ENCODE measurements around the gene EPS8L3.
"Not testable (repeated sequence)": the region's sequence is repeated elsewhere in the genome, so short reads cannot be mapped to it uniquely, and the experiment has no call there.

The EPS8L3 gene

DNA sequence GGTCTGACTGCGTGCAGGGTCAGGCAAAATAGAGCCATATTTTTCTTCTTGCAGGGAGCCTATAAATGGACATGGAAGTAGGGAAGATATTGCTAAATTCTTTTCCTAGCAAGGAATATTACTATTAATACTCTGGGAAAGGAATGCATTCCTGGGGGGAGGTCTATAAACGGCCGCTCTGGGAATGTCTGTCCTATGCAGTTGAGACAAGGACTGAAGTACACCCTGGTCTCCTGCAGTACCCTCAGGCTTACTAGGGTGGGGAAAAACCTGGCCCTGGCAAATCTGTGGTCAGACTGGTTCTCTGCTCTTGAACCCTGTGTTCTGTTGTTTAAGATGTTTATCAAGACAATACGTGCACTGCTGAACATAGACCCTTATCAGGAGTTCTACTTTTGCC is 54.8 kb downstream of the EPS8L3 start:
- not testable (repeated sequence) for DNase-seq (ENCODE audit: low read depth)

DNA sequence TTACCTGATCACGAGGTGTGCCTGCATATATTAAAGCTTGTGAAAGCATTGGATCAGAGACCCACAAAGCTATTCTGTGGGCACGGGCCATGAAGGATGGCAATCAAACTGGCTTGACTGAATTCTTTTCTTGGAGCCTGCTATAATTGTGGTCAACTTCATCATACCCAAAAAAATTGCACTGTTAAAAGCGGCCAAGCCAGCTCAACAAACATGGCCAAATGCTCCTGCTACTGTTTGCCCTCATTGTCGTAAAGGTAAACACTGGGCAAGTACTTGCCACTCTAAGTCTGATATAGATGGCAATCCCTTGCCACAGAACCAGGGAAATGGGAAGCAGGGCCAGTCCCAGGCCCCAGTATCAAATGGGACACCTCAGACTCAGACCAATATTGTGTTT is 58.3 kb downstream of the EPS8L3 start:
- DNase-seq (ENCODE audit: low read depth) = no peak

DNA sequence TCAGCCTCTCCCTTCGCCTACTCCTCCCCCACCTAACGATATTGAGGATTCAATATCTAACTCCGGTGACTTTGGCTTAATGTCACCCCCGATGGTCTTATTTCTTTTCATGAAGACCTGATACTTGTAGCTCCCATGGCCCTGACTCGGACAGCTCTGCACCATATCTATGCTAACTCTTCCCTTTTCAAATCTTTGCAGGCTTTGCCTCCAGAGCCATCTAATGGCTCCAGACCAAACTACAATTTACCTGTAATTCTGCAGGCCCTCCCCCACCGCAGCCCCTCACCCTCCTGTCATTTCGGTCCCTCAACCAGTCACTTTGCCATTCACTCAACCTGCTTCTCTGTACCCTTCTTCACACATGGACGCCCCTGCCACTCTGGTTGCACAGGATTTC is 59.5 kb downstream of the EPS8L3 start:
- no peak for DNase-seq (ENCODE audit: low read depth)

DNA sequence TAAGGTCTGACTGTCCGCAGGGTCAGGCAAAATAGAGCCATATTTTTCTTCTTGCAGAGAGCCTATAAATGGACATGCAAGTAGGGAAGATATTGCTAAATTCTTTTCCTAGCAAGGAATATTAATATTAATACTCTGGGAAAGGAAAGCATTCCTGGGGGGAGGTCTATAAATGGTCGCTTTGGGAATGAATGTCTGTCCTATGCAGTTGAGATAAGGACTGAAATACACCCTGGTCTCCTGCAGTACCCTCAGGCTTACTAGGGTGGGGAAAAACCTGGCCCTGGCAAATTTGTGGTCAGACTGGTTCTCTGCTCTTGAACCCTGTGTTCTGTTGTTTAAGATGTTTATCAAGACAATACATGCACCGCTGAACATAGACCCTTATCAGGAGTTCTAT is 60.8 kb downstream of the EPS8L3 start:
- not testable (repeated sequence) for DNase-seq (ENCODE audit: low read depth)

All from activated T-helper 9 cell treated with anti-CD3 and anti-CD28 coated beads, Interleukin-2, amount 50 U/mL, for 16 hours (primary cell).